ENCODE results near the gene ELAVL1.

Gene ELAVL1

DNA sequence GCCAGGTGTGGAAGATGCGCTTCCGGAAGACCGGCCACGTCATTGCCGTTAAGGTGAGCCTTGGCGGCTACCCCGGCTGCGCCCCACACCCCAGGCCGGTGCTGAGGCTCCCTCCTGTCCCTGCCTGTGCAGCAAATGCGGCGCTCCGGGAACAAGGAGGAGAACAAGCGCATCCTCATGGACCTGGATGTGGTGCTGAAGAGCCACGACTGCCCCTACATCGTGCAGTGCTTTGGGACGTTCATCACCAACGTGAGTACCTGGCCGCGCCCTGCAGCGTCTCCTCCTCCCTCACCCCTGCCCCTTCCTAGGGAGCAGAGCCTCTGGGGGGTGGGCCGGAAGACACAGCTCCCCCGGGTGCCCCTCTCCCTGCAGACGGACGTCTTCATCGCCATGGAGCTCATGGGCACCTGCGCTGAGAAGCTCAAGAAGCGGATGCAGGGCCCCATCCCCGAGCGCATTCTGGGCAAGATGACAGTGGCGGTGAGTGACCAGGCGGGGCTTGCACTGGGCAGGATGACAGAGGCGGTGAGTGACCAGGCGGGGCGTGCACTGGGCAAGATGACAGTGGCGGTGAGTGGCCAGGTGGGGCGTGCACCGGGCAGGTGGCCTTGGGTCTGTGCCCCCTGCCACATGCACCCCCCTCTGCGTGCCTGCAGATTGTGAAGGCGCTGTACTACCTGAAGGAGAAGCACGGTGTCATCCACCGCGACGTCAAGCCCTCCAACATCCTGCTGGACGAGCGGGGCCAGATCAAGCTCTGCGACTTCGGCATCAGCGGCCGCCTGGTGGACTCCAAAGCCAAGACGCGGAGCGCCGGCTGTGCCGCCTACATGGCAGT lies 94.9 kb downstream of the ELAVL1 start:
- DNase-seq (ENCODE audit: low spot score) = no peak

DNA sequence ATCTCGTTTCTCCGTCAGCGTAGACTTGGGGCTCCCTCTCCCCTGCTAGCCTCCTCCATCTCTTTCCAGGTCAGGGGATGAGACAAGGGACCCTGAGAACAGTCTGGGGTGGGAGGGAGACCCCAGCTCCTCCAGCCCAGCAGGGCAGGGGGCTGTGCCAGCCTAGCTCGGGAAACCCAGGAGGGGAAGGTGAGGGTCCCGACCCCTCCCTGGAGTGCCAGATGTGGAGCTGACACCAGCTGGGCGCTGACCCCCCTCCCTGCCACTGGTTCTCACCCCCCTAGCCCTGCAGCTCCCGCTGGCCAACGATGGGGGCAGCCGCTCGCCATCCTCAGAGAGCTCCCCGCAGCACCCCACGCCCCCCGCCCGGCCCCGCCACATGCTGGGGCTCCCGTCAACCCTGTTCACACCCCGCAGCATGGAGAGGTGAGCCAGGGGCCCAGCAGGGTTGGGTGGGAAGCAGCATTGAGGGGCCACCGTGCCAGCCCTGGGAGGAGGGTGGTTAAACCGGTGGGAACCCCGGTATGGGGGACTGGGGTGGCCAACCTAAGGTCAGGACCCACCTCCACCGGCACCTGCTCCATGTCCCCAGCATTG lies 95.9 kb downstream of the ELAVL1 start:
- no peak for DNase-seq (ENCODE audit: low spot score)

GRCh38 chr19:7908742-7909461 lies 96.5 kb downstream of the ELAVL1 start:
- DNase-seq (ENCODE audit: low spot score) = no peak
